Gastrocnemius medialis (tissue), 4 donors: ENCODE measurements around the gene DUSP3.

Experiments used
- POLR2A ChIP-seq, 2 donors: fragments of 450-650 bp; IDR thresholded peaks; one replicate each; pipeline ENCODE4 v1.6.1; 2017; ENCODE audit warnings: antibody characterized with exemption in 2 of 2, mild to moderate bottlenecking in 2 of 2, moderate library complexity in 2 of 2
- TF ChIP-seq, protein P1 (sequence below), 5 experiments: fragments of 450-650 bp in 3 of 5; fragments of 200-600 bp in 2 of 5; sonication (generic) in 2 of 5; IDR thresholded peaks in 4 of 5; conservative IDR thresholded peaks in 1 of 5; 1 replicate in 4 of 5; 2 replicates in 1 of 5; pipeline ENCODE4 v1.5.1; 2016 to 2019; ENCODE audit warnings: antibody characterized with exemption in 5 of 5, mild to moderate bottlenecking in 3 of 5, moderate library complexity in 3 of 5

DNA sequence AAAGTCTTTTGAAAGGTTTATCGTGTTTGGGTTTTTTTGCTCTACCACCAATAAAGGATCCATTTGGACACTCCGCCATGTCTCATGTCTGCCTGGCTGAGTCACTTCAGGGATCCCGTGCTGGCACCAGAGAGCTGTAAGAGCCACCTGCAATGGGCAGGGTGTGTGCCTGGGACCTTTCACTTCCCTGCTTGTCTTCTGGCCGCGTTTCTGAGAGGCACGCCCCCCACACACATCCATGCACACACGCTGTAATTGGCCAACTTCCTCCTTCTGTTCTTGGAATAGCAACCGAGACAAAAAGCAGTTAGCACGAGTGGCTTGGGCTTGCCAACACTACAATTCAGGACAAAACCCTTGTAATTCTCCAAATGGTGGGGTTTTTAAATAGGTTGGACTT, 10.4 kb downstream of the DUSP3 start:
- TF ChIP-seq, protein P1, sequence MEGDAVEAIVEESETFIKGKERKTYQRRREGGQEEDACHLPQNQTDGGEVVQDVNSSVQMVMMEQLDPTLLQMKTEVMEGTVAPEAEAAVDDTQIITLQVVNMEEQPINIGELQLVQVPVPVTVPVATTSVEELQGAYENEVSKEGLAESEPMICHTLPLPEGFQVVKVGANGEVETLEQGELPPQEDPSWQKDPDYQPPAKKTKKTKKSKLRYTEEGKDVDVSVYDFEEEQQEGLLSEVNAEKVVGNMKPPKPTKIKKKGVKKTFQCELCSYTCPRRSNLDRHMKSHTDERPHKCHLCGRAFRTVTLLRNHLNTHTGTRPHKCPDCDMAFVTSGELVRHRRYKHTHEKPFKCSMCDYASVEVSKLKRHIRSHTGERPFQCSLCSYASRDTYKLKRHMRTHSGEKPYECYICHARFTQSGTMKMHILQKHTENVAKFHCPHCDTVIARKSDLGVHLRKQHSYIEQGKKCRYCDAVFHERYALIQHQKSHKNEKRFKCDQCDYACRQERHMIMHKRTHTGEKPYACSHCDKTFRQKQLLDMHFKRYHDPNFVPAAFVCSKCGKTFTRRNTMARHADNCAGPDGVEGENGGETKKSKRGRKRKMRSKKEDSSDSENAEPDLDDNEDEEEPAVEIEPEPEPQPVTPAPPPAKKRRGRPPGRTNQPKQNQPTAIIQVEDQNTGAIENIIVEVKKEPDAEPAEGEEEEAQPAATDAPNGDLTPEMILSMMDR (IDR thresholded peaks at IDR 0.05 in 4 of 5, conservative IDR thresholded peaks at IDR 0.05 in 1 of 5): no peak
- TF ChIP-seq POLR2A (IDR thresholded peaks at IDR 0.05): no peak
